BE2C (cell line): ENCODE data around the gene ACBD5.

ENCODE experiments used
- DNase-seq: peaks from one replicate; pipeline ENCODE4 v3.0.0-alpha.2; 2020
- H3K27me3 ChIP-seq: fragments of 250-450 bp; sonication (Bioruptor Pico); 2 replicates; pipeline ENCODE4 v1.5.1; 2020; ENCODE audit warnings: mild to moderate bottlenecking
- H3K36me3 ChIP-seq: fragments of 250-450 bp; sonication (Bioruptor Pico); 2 replicates; pipeline ENCODE4 v1.5.1; 2020; ENCODE audit warnings: mild to moderate bottlenecking
- H3K4me1 ChIP-seq: fragments of 250-450 bp; sonication (Bioruptor Pico); 2 replicates; pipeline ENCODE4 v1.5.1; 2020
- H3K4me3 ChIP-seq: 2 replicates; pipeline ENCODE4 v1.5.1; 2011; ENCODE audit warnings: low read depth, low read length
- H3K9me3 ChIP-seq: fragments of 250-450 bp; sonication (Bioruptor Pico); 2 replicates; pipeline ENCODE4 v1.5.1; 2020
- CTCF ChIP-seq: IDR thresholded peaks from 2 replicates; pipeline ENCODE4 v1.5.1; 2012; ENCODE audit warnings: mild to moderate bottlenecking, low read depth, low read length

Gene ACBD5

GRCh38 chr10:27258492-27258837 is 17.9 kb upstream of the ACBD5 start:
- no peak for TF ChIP-seq CTCF
- no peak for DNase-seq
- Histone ChIP-seq H3K4me3 (no peak overlapping the region), H3K27me3 (peaks cover 32% of the 10 kb centered on the region), H3K4me1 (no peaks in the 10 kb centered on the region), H3K36me3 (no peaks in the 10 kb centered on the region), H3K9me3 (no peaks in the 10 kb centered on the region)

- no peaks in the 10 kb centered on the region for H3K36me3 ChIP-seq
- H3K9me3 ChIP-seq = no peaks in the 10 kb centered on the region
- no peak for TF ChIP-seq CTCF
These were observed 15.9 kb upstream of the ACBD5 start for GRCh38 chr10:27256299-27257189.

GRCh38 chr10:27253576-27253975 is 13.0 kb upstream of the ACBD5 start:
- Histone ChIP-seq H3K27me3 (peaks cover 6% of the 10 kb centered on the region), H3K4me3 (no peak overlapping the region), H3K4me1 (no peaks in the 10 kb centered on the region), H3K36me3 (no peaks in the 10 kb centered on the region), H3K9me3 (no peaks in the 10 kb centered on the region)
- DNase-seq = no peak
- TF ChIP-seq CTCF = no peak

More at GRCh38 chr10:27256299-27257189, 15.9 kb upstream of the ACBD5 start:
- H3K4me3 ChIP-seq = no peak overlapping the region
- H3K4me1 ChIP-seq = no peaks in the 10 kb centered on the region
- H3K27me3 ChIP-seq = peaks cover 32% of the 10 kb centered on the region
- DNase-seq = no peak

GRCh38 chr10:27252267-27253000 is 11.8 kb upstream of the ACBD5 start:
- TF ChIP-seq CTCF = no peak
- no peaks in the 10 kb centered on the region for H3K9me3 ChIP-seq
- H3K4me1 ChIP-seq = no peaks in the 10 kb centered on the region
- no peaks in the 10 kb centered on the region for H3K27me3 ChIP-seq
- H3K4me3 ChIP-seq = no peak overlapping the region
- H3K36me3 ChIP-seq = no peaks in the 10 kb centered on the region
- no peak for DNase-seq

GRCh38 chr10:27251554-27251953 is 11.0 kb upstream of the ACBD5 start:
- H3K27me3 ChIP-seq = no peaks in the 10 kb centered on the region
- no peak for DNase-seq
- H3K4me3 ChIP-seq = no peak overlapping the region
- no peaks in the 10 kb centered on the region for H3K9me3 ChIP-seq
- TF ChIP-seq CTCF = no peak
- H3K4me1 ChIP-seq = no peaks in the 10 kb centered on the region
- no peaks in the 10 kb centered on the region for H3K36me3 ChIP-seq

- H3K36me3 ChIP-seq = no peaks in the 10 kb centered on the region
- no peaks in the 10 kb centered on the region for H3K9me3 ChIP-seq
- 0 out of 2 replicates have a peak, but pooled peaks cover 2% of the 10 kb centered on the region for H3K4me1 ChIP-seq
- H3K4me3 ChIP-seq = no peak overlapping the region
- no peak for TF ChIP-seq CTCF
- H3K27me3 ChIP-seq = no peaks in the 10 kb centered on the region
- no peak for DNase-seq
These were observed 7.6 kb upstream of the ACBD5 start for GRCh38 chr10:27248215-27248614.
